K562 (cell line): ENCODE results near the gene ADAMTS10. TPM values are rescaled to one million over a fixed set of nuclear protein-coding genes. Genes with fewer than 3 reads are reported as not detected.

ENCODE experiments used
- ATAC-seq: fragments of 200-7000 bp; cut with Tn5 transposase; 3 replicates; pipeline ENCODE4 v1.9.1; 2020; ENCODE audit warnings: moderate library complexity
- BruUV-seq: library from RNA; stranded (reverse); fragments of 400-500 nt; replicated peaks from 2 replicates; lab custom pipeline; 2021; lab: Mats Ljungman, UMichigan
- CTCF ChIA-PET: fragments of 300-600 bp; formaldehyde crosslinking; extraction: SDS; loops from one replicate; lab custom pipeline; 2021; ENCODE audit warnings: low intra/inter-chr PET ratio; lab: Yijun Ruan, JAX
- POLR2A ChIA-PET: fragments of 300-600, 350-650 bp; sonication (Branson Sonifier 250); formaldehyde crosslinking; extraction: SDS; loops from one replicate; lab custom pipeline; 2021; ENCODE audit warnings: antibody characterized with exemption, inconsistent platforms; lab: Yijun Ruan, JAX
- DNase-seq, 4 experiments: peaks; one replicate each; pipeline versions ENCODE4 v3.0.0 to v3.0.0-alpha.2; 2011 to 2018; ENCODE audit warnings: low spot score in 3 of 4, mixed read lengths in 3 of 4; ENCODE audit errors: extremely low read depth in 1 of 4
- FAIRE-seq: peaks from 2 replicates; lab custom pipeline; 2011; peaks lifted over from hg19 to GRCh38; lab: Jason Lieb, UNC
- H2AFZ ChIP-seq: 2 replicates; pipeline ENCODE4 v1.6.0; 2011; ENCODE audit warnings: low read depth, low read length, control low read depth, inconsistent platforms
- H3K27ac ChIP-seq: fragments of 200-600 bp; 3 replicates; pipeline ENCODE4 v1.8.0; 2011; ENCODE audit warnings: low read depth, mild to moderate bottlenecking, control low read depth, inconsistent platforms, low read length, moderate library complexity, mixed read lengths; ENCODE audit errors: extremely low read depth
- H3K27me3 ChIP-seq, 2 experiments: fragments of 300-600 bp in 1 of 2; 2 replicates in 1 of 2; 3 replicates in 1 of 2; pipeline versions ENCODE4 v1.6.0 to v1.8.0; 2011; ENCODE audit warnings: inconsistent platforms in 2 of 2, low read length in 2 of 2, mild to moderate bottlenecking in 1 of 2, mixed read lengths in 1 of 2, moderate library complexity in 1 of 2; ENCODE audit not compliant: control insufficient read depth in 2 of 2, insufficient read depth in 2 of 2
- H3K36me3 ChIP-seq: fragments of 300-600 bp; 3 replicates; pipeline ENCODE4 v1.8.0; 2011; ENCODE audit warnings: mild to moderate bottlenecking, low read length, inconsistent platforms; ENCODE audit not compliant: control insufficient read depth, insufficient read depth
- H3K4me1 ChIP-seq, 2 experiments: fragments of 200-600 bp in 1 of 2; replicated peaks in 1 of 2; 2 replicates in 1 of 2; 3 replicates in 1 of 2; pipeline versions ENCODE4 v1.5.1 to v1.8.0; 2011; ENCODE audit warnings: inconsistent platforms in 2 of 2, low read length in 2 of 2, mild to moderate bottlenecking in 1 of 2, mixed read lengths in 1 of 2, moderate library complexity in 1 of 2; ENCODE audit not compliant: control insufficient read depth in 2 of 2, insufficient read depth in 2 of 2
- H3K4me2 ChIP-seq: 2 replicates; pipeline ENCODE4 v1.6.1; 2011; ENCODE audit warnings: low read length, control low read depth, inconsistent platforms, mixed read lengths; ENCODE audit not compliant: insufficient read depth
- H3K4me3 ChIP-seq: fragments of 200-600 bp; sonication (generic), shearing (Covaris generic); 2 replicates; pipeline ENCODE4 v1.5.1; 2016; ENCODE audit warnings: control low read depth, inconsistent platforms
- H3K79me2 ChIP-seq: fragments of 200-600 bp; 3 replicates; pipeline ENCODE4 v1.8.0; 2011; ENCODE audit warnings: low read length, inconsistent platforms; ENCODE audit not compliant: control insufficient read depth, insufficient read depth
- H3K9ac ChIP-seq, 2 experiments: 2 replicates each; pipeline versions ENCODE4 v1.6.0 to v1.6.1; 2011; ENCODE audit warnings: low read depth in 2 of 2, low read length in 2 of 2, control low read depth in 1 of 2, inconsistent platforms in 1 of 2, mild to moderate bottlenecking in 1 of 2, mixed read lengths in 1 of 2; ENCODE audit not compliant: insufficient read depth in 1 of 2
- H3K9me1 ChIP-seq: one replicate; pipeline ENCODE4 v1.6.0; 2011; ENCODE audit warnings: inconsistent platforms, mild to moderate bottlenecking, low read length, moderate library complexity; ENCODE audit not compliant: control insufficient read depth, insufficient read depth
- H3K9me3 ChIP-seq: replicated peaks from 2 replicates; pipeline ENCODE4 v1.5.1; 2011; ENCODE audit warnings: low read depth, low read length, inconsistent platforms; ENCODE audit not compliant: control insufficient read depth, insufficient read depth
- H4K20me1 ChIP-seq: replicated peaks from 2 replicates; pipeline ENCODE4 v1.6.1; 2011; ENCODE audit warnings: low read length, inconsistent platforms, mixed read lengths; ENCODE audit not compliant: control insufficient read depth, insufficient read depth
- CBX3 ChIP-seq, 2 experiments: IDR thresholded peaks; 1 replicate in 1 of 2; 2 replicates in 1 of 2; pipeline ENCODE4 v1.6.1; 2012; ENCODE audit warnings: inconsistent platforms in 2 of 2, low read length in 2 of 2, borderline replicate concordance in 1 of 2, control low read depth in 1 of 2
- FOSL1 ChIP-seq: fragments of 200-800 bp; sonication (Bioruptor generic); conservative IDR thresholded peaks from 2 replicates; pipeline ENCODE4 v1.6.1; 2016; ENCODE audit warnings: missing genetic modification characterization, missing compliant biosample characterization
- FOXA1 ChIP-seq: fragments of 450-650 bp; IDR thresholded peaks from 2 replicates; pipeline ENCODE4 v1.6.1; 2016; ENCODE audit warnings: mild to moderate bottlenecking, borderline replicate concordance
- MBD1 ChIP-seq: fragments of 250-450 bp; sonication (Bioruptor Pico); IDR thresholded peaks from 2 replicates; pipeline ENCODE4 v1.8.0; 2022; ENCODE audit warnings: inconsistent platforms
- OTX1 ChIP-seq: fragments of 450-650 bp; formaldehyde crosslinking; IDR thresholded peaks from 2 replicates; pipeline ENCODE4 v1.4.0; 2022; ENCODE audit warnings: mild to moderate bottlenecking
- PHF21A ChIP-seq: fragments of 450-650 bp; IDR thresholded peaks from 2 replicates; pipeline ENCODE4 v1.6.1; 2017; ENCODE audit warnings: low read depth, borderline replicate concordance
- PHF8 ChIP-seq: fragments of 200-600 bp; sonication (generic); IDR thresholded peaks from 2 replicates; pipeline ENCODE4 v1.6.1; 2012; ENCODE audit warnings: mixed run types, mild to moderate bottlenecking, inconsistent platforms, low read length, moderate library complexity, borderline replicate concordance
- RBM22 ChIP-seq: fragments of 200-400 bp; formaldehyde crosslinking; IDR thresholded peaks from 2 replicates; pipeline ENCODE4 v1.6.1; 2018; ENCODE audit warnings: low read length, low read depth; ENCODE audit not compliant: poor library complexity, severe bottlenecking
- ZFP91 ChIP-seq: sonication (generic); formaldehyde crosslinking; IDR thresholded peaks from 2 replicates; pipeline ENCODE4 v1.8.0; 2022; ENCODE audit warnings: mild to moderate bottlenecking, missing genetic modification reagents
- ZNF12 ChIP-seq: sonication (generic); formaldehyde crosslinking; IDR thresholded peaks from 2 replicates; pipeline ENCODE4 v1.4.0; 2020; ENCODE audit warnings: mild to moderate bottlenecking, missing genetic modification reagents
- ZNF224 ChIP-seq: sonication (generic); formaldehyde crosslinking; IDR thresholded peaks from 2 replicates; pipeline ENCODE4 v1.8.0; 2022; ENCODE audit warnings: mild to moderate bottlenecking, missing genetic modification reagents
- ZNF764 ChIP-seq: fragments of 250-450 bp; sonication (Bioruptor Pico); IDR thresholded peaks from 2 replicates; pipeline ENCODE4 v1.4.0; 2020; ENCODE audit warnings: low read depth, mild to moderate bottlenecking, moderate library complexity
- ZNF785 ChIP-seq: fragments of 250-450 bp; sonication (Bioruptor Pico); IDR thresholded peaks from 2 replicates; pipeline ENCODE4 v1.4.0; 2020; ENCODE audit warnings: mild to moderate bottlenecking
- WGBS: fragments of 100-300 bp; shearing (Covaris generic); methylation state at CpG from one replicate; pipeline ENCODE4 v1.1.6; 2016; ENCODE audit warnings: low coverage, mixed read lengths; ENCODE audit not compliant: insufficient coverage; ENCODE audit errors: missing lambda C conversion rate; 5-methylcytosine and 5-hydroxymethylcytosine counted together
- in situ Hi-C: fragments of 300-500 bp; cut with MboI; formaldehyde crosslinking; loops from 4 replicates; pipeline ENCODE4 v1.15.0; 2018; ENCODE audit warnings: inconsistent platforms, mixed read lengths
- intact Hi-C: fragments of 100-400 bp; cut with micrococcal nuclease; formaldehyde crosslinking; loops from 2 replicates; pipeline ENCODE4 v1.14.2; 2022
- polyA plus RNA-seq, 8 experiments: library from polyadenylated mRNA; depleted of rRNA in 4 of 8; stranded (reverse) in 5 of 8; unstranded in 3 of 8; fragments of >200 nt; fragmentation: Nextera tagmentation in 2 of 8; fragmentation: Illumina TruSeq in 1 of 8; extraction: Ambion mirVana in 2 of 8; extraction: Trizol in 1 of 8; gene quantifications; 2 replicates each; pipeline versions ENCODE4 v1.2.1 to v1.2.3, GENCODE V29; 2011 to 2014; ENCODE audit warnings: inconsistent platforms in 1 of 8, missing spikeins in 1 of 8
- total RNA-seq, 7 experiments: library from RNA; depleted of rRNA in 6 of 7; stranded (reverse); fragments of >200 nt in 6 of 7; fragmentation: Illumina TruSeq in 2 of 7; extraction: Trizol in 2 of 7; gene quantifications; 2 replicates each; pipeline versions ENCODE4 v1.2.1 to v1.2.3, GENCODE V29; 2011 to 2021; ENCODE audit warnings: low replicate concordance in 1 of 7
- TF ChIP-seq, protein P1 (sequence below): fragments of 250-450 bp; sonication (Bioruptor Pico); IDR thresholded peaks from 2 replicates; pipeline ENCODE4 v1.8.0; 2021; ENCODE audit warnings: borderline replicate concordance, mild to moderate bottlenecking, moderate library complexity; ENCODE audit not compliant: poor library complexity, severe bottlenecking
- TF ChIP-seq, protein P2 (sequence below): fragments of 450-650 bp; IDR thresholded peaks from 2 replicates; pipeline ENCODE4 v1.6.1; 2018; ENCODE audit not compliant: partially characterized antibody

Gene ADAMTS10
- total and polyA plus RNA-seq, 9 of the 15 experiments (the other 6 are each of a cell fraction or from before 2014, with no cell fraction given): 0.33 to 1.8 (median 0.57) TPM; not detected in 4

- no peaks in the 10 kb centered on the region for H3K79me2 ChIP-seq
- H3K9me1 ChIP-seq: no peaks in the 10 kb centered on the region
- no peaks in the 10 kb centered on the region for H4K20me1 ChIP-seq
- no peaks in the 10 kb centered on the region for H3K36me3 ChIP-seq
- POLR2A ChIA-PET: no interaction called here
- FAIRE-seq (no peak), ATAC-seq (no peak), DNase-seq (no peak)
- no peak overlapping the region for H2AFZ ChIP-seq
- H3K4me1 ChIP-seq: peaks cover 0 to 5% of the 10 kb centered on the region in 2 experiments; a peak in 2 of 5 replicates
- in situ Hi-C loops: no loop called here
- no TSS peak for BruUV-seq
- WGBS: 12% methylated on average over 18 of the region's 22 CpGs
- no peak overlapping the region for H3K4me2 ChIP-seq
- CTCF ChIA-PET: no interaction called here
- H3K9ac ChIP-seq: peak overlapping the region in 1 of 2 experiments; percentile 17; a peak in 1 of 4 replicates
- peaks cover 8 to 34% of the 10 kb centered on the region in 2 experiments; a peak in 3 of 5 replicates for H3K27me3 ChIP-seq
- no peak overlapping the region for H3K27ac ChIP-seq
- no peaks in the 10 kb centered on the region for H3K9me3 ChIP-seq
- intact Hi-C loops: no loop called here
- no peak overlapping the region for H3K4me3 ChIP-seq
- no peak for TF ChIP-seq CBX3 (IDR thresholded peaks at IDR 0.05; ENCODE audit: borderline replicate concordance in 1 of 2, low read length in 2 of 2)
- no peak for TF ChIP-seq ZFP91 (CRISPR knock-in tag)
- TF ChIP-seq, protein P1, sequence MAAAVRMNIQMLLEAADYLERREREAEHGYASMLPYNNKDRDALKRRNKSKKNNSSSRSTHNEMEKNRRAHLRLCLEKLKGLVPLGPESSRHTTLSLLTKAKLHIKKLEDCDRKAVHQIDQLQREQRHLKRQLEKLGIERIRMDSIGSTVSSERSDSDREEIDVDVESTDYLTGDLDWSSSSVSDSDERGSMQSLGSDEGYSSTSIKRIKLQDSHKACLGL (CRISPR knock-in tag): no peak
- TF ChIP-seq ZNF12 (CRISPR knock-in tag): no peak
- TF ChIP-seq ZNF785 (CRISPR knock-in tag): no peak
- no peak for TF ChIP-seq OTX1 (CRISPR knock-in tag)
- no peak for TF ChIP-seq FOSL1 (tag)
- no peak for TF ChIP-seq PHF8
- TF ChIP-seq, protein P2, sequence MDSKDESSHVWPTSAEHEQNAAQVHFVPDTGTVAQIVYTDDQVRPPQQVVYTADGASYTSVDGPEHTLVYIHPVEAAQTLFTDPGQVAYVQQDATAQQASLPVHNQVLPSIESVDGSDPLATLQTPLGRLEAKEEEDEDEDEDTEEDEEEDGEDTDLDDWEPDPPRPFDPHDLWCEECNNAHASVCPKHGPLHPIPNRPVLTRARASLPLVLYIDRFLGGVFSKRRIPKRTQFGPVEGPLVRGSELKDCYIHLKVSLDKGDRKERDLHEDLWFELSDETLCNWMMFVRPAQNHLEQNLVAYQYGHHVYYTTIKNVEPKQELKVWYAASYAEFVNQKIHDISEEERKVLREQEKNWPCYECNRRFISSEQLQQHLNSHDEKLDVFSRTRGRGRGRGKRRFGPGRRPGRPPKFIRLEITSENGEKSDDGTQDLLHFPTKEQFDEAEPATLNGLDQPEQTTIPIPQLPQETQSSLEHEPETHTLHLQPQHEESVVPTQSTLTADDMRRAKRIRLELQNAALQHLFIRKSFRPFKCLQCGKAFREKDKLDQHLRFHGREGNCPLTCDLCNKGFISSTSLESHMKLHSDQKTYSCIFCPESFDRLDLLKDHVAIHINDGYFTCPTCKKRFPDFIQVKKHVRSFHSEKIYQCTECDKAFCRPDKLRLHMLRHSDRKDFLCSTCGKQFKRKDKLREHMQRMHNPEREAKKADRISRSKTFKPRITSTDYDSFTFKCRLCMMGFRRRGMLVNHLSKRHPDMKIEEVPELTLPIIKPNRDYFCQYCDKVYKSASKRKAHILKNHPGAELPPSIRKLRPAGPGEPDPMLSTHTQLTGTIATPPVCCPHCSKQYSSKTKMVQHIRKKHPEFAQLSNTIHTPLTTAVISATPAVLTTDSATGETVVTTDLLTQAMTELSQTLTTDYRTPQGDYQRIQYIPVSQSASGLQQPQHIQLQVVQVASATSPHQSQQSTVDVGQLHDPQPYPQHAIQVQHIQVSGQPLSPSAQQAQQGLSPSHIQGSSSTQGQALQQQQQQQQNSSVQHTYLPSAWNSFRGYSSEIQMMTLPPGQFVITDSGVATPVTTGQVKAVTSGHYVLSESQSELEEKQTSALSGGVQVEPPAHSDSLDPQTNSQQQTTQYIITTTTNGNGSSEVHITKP: no peak
- TF ChIP-seq RBM22: no peak
- no peak for TF ChIP-seq PHF21A
- TF ChIP-seq MBD1 (CRISPR knock-in tag): no peak
- TF ChIP-seq ZNF224: no peak
- no peak for TF ChIP-seq FOXA1
- TF ChIP-seq ZNF764 (CRISPR knock-in tag): no peak
These were observed 74.2 kb downstream of the ADAMTS10 start for GRCh38 chr19:8536282-8536681.
